Right lobe of liver (tissue), 4 donors: ENCODE data around the gene TRAK1.

Experiments
- CTCF ChIP-seq, 4 donors: fragments of 200-600 bp in 3 of 4; fragments of 450-650 bp in 1 of 4; IDR thresholded peaks; one replicate each; pipeline versions ENCODE4 v1.5.1 to v1.8.0; 2016 to 2022; ENCODE audit warnings: antibody characterized with exemption in 4 of 4, mild to moderate bottlenecking in 2 of 4
- POLR2A ChIP-seq: fragments of 450-650 bp; IDR thresholded peaks from one replicate; pipeline ENCODE4 v1.6.1; 2017; ENCODE audit warnings: antibody characterized with exemption, mild to moderate bottlenecking
- donor health status: DM: no; HTN: no; CAD: no.
- donor health status: DM: no; HTN: no; CAD: no.
- donor health status: DM: no; HTN: yes; CAD: no.

- no peak for TF ChIP-seq CTCF (IDR thresholded peaks at IDR 0.05)
- TF ChIP-seq POLR2A: no peak
Measured at GRCh38 chr3:42151596-42152168, 60.5 kb downstream of the TRAK1 start.
